HG03558 (cell line): Measurements from ENCODE around the gene ARID3A.
A peak's percentile ranks its signal among the peaks of the same experiment; 100 is the strongest.
"Not testable (repeated sequence)": the region's sequence is repeated elsewhere in the genome, so short reads cannot be mapped to it uniquely, and the experiment has no call there.

Experiments
- ATAC-seq: cut with Tn5 transposase; IDR thresholded peaks from one replicate; pipeline ENCODE4 v1.9.1; 2021; ENCODE audit warnings: moderate number of reproducible peaks; ENCODE audit not compliant: unreplicated experiment; ENCODE audit errors: extremely low read depth

ARID3A gene

DNA sequence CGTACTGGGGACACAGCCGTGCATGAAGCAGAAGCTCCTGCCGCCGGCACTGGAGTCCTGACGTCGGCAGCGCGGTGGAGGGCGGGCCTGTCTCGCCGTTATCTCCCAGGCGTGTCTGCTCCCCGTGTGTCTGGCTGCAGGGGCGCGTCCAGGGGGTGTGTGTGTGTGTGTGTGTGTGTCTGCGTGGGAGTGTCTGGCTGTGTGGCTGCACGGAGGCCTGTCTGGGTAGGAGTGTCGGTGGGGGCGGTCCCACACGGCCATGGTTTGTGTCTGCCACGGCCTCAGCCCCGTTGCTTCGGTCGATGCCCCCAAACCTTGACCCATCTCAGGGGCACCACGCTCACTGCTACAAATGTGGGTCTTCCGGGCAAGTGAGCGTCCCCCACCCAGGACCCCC is 18.3 kb downstream of the ARID3A start:
- ATAC-seq, result no peak

DNA sequence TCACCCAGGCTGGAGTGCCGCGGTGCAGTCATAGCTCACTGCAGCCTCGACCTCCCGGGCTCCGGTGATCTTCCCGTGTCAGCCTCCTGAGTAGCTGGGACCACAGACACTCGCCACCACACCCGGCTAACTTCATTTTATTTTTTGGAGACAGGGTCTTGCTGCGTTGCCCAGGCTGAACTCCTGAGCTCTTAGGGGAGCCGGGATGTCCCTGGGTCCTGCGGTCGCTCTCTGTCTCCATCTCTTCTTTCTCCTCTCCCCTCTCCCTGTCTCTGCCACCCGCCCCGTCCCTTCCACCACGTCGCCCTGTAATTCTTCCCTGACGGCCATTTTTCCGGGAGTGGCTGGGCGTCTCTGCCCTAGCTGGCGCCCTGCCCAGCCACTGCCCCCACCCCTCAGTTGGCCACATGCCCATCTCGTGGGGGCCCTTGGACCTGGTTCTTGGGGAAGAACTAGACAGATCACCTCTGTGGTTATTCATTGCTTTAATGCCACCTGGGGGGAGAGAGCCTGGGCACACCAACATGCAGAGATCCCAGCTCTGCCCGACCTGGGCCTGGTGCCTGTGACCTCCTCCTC is 18.9 kb downstream of the ARID3A start:
- ATAC-seq, result no peak

- ATAC-seq, result no peak
Measured at GRCh38 chr19:945401-946252, 19.8 kb downstream of the ARID3A start.

GRCh38 chr19:947090-947706 is 21.4 kb downstream of the ARID3A start:
- no peak for ATAC-seq

DNA sequence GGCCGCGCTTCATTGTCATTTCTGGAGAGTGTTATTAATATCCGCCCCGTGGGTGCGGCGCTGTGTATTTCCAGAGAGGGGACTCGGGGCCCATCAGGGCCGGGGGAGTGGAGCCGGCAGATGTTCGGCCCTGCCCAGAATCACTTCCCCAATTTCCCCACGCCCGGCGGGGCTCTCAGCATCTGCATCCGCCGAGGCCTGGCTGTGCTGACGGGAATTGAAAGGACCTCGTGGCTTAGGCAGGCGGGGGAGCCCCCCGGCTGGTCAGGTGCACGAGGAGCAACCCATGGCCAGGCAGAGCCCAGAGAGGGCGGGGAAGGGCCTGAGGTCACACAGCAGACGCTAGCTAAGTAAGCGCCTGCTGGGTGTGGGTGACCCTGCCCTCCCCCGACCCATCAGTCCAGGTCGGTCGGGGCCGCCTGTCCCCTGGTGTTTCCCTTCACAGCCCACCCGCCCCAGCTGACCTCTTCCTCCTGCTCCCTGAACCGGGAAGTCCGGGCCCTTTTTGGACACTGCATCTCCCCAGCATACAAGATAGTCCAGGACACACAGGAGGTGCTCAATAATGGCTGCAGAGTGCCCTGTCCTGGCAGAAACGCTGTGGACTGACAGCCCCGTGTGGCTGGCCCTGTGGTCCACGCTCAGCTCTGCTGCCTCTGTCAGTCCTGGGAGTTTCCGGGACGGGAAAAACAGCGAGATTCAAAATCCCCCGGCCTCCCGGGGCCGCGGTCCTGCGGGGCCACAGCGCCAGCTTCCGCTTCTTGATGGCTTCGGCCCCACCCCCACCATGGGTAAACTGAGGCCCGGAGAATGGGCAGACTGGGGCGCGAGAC is 22.1 kb downstream of the ARID3A start:
- peak; percentile 59 for ATAC-seq

DNA sequence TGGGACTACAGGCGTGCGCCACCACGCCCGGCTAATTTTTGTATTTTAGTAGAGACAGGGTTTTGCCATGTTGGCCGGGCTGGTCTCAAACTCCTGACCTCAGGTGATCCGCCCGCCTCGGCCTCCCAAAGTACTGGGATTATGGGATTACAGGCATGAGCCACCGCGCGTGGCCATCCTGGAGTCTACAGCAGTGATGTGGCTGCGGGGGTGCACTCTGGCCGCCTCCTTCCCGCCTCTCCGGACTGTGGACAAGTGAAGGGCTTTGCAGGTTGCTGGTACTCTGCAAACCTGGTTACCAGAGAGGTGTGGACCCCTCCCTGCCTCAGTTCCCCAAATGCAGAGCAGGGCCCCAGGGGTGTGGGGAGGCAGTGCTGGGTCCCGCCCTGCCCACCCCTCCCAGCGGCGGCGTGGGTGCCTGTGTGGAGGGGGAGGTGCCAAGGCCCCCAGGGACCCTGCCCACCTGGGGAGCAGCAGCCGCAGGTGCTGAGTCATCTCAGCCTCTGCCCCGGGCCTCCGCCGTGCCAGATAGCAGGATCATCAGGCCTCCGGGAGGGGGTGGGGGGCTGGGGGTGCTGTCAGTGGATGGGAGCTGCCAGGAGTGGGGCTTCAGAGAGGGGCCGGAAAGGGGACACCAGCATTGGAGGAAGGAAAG is 23.1 kb downstream of the ARID3A start:
- ATAC-seq, result no peak

DNA sequence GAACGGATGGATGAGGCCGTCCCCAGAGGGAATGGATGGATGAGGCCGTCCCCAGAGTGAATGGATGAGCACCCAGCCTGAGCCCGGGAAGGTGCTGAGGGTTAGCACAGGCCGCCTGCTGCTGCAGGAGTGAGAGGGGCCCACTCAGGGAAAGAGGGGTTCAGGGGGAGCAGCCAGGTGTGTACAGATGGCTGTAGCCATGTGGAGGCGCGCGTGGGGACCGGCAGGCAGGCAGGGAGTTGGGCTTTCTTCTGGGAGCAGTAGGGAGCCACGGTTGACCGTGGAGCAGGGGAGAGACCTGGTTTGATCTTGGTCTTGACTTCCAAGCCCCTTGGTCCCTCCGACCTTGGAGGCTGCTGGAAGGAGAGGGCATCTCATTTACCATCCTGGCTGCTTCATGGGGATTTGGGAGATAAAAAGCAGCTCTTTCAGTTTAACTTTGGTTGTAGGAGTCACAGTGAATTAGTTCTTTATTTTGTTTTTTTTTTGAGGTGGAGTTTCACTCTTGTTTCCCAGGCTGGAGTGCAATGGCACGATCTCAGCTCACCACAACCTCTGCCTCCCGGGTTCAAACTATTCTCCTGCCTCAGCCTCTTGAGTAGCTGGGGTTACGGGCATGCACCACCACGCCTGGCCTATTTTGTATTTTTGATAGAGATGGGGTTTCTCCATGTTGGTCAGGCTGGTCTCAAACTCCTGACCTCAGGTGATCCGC is 24.7 kb downstream of the ARID3A start:
- ATAC-seq, result no peak

- ATAC-seq, result no peak
Measured at GRCh38 chr19:952049-952679, 26.3 kb downstream of the ARID3A start.

DNA sequence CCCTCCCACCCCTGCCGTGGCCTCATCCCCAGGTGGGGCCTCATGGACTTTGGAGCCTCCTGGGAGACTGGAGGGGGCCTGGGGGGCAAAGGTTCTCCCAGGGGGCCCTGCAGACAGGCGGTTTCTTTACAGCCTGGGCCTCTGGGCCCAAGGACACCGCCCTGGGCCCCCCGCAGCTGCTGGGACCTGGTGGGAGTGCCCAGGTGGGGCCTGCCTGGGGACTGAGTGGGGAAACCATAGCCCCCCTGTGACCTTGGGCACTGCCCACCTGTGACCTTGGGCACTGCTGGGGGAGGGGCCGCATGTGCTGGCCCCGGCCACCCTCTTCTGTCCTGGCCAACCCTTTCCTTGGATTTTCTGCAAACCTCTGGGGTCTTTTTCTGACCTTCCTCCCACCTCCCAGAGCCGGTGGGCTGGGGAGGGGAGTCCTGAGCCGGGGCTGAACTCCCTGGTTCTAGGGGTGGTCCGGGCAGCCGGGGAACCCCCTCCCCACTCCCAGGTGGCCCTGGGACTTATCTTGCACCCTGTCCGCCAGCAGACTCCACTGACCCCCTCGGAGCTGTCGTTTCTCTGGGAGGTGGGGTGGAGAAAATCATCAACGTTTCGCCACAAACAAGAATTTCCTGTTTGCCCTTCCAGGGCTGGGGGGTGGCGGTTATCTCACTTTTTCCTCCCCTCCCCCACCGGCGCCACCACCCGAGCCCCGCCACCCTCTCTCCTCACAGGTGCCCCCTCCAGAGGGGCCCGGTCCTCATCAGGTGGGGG is 27.0 kb downstream of the ARID3A start:
- no peak for ATAC-seq

- no peak for ATAC-seq
Measured at GRCh38 chr19:953445-954271, 27.8 kb downstream of the ARID3A start.

DNA sequence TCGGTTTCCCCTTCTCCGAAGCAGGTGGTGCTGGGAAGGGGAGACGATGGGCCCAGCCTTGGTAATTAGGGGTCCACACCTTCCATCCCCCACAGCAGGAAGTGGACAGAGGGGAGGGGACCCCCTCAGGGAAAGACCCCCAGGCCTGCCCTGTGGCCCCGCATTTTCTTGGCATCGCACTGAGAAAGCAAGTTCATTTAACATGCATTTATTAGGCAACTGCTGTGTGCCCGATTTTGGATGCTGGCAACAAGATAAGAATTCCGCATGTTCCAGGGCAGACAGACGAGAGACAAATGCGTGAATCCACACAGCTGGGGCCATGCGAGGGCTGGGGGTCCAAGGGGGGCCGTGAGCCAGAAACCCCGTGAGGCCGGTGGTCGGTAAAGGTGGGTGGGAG is 28.4 kb downstream of the ARID3A start:
- no peak for ATAC-seq

DNA sequence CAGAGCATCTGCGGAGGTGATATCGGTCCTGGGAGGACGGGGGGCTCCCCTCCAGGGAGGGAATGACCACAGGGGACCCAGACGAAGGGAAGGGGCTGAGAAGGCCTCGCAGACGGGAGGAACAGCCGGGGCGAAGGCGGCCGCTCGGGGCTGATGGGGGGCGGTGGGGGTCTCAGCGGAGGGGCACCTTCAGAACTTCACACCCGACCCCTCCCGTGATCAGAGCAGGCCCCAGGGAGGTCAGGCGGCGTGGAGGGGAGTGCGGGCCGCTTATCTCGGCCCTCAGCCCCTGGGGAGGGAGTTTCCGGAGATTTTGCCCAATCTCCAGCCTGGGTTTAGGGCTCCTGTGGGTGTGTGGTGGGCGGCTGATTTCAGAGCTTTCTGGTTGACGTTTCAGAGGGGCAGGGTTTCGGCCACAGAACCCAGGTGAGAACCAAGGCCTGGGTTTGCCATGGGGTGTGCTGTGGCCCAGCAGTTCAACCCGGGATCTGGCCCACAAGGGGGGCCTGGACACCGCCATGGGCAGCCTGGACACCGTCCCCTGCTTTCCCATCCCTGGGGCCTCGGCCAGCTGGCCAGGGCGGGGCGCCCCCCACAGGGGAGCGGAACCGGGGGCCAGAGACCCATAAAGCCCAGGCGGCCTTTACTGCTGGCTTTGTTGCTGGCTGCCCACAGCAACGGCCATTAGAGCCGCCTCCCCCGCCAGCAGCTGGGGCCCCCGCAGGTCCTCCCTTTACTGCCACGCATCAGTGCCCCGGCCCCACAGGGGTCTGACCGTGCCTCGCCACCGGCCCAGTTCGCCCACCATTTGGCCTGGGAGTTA is 29.0 kb downstream of the ARID3A start:
- ATAC-seq, result no peak

DNA sequence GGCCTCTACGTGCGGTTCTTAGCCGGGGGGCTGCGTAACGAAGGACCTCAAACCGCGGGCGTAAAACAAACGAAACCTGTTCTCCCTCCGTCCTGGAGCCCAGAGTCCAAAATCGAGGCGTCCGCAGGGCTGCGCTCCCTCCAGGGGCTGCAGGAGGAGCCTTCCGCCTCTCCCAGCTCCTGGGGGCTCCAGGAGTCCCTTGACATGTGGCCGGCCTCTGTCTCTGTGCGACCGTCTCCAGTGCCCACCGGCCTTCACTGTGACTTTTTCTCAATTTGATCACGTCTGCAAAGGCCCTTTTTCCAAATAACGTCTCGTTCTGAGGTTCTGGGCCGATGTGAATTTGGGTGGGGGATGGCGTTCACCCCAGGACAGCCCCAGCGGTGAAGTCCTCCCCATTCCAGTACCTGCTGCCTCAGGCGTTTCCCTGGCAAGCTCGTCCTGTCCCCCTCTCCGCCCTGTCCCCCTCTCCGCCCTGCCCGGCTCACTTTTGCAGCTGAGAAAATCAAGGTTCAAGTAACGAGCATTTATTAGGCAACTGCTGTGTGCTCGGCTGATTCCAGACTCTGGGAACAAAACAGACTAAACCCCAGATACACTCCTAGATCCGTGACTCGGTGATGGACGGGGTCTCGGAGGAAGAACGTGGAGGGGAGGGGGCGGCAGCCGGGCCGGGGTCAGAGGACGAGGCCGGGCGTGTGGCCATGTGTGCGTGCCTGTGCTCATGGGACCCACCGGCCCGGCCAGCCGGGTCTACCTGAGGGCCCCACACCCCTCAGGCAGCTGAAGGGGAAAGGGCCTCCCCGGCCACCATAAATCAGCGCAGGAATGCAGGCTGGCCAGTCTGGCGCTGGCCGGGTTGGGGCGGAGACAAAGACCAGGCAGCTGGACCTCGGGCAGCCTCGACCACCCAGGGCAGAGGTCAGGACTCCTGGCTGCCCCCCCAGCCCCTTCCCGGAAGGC is 30.2 kb downstream of the ARID3A start:
- no peak for ATAC-seq

GRCh38 chr19:956766-957440 is 31.1 kb downstream of the ARID3A start:
- no peak for ATAC-seq

- ATAC-seq, result not testable (repeated sequence)
Measured at GRCh38 chr19:957578-957977, 31.7 kb downstream of the ARID3A start.
